Frontal cortex (tissue), 1 donor: ENCODE data around the gene MTRFR. TPM values are rescaled to one million over a fixed set of nuclear protein-coding genes. Genes with fewer than 3 reads are reported as not detected.

Experiments
- small RNA-seq: library from RNA; depleted of rRNA; stranded (forward); fragments of <200 nt; gene quantifications from one replicate; pipeline ENCODE3, GENCODE V24; 2014
- total RNA-seq: library from RNA; depleted of rRNA; stranded (reverse); fragments of >200 nt; gene quantifications from one replicate; pipeline ENCODE4 v1.2.3, GENCODE V29; 2014

MTRFR gene
- total RNA-seq, 1 donor from 2014 or later: 20.4 TPM

Small RNAs within 50 kb of the gene (small RNA-seq; reads per million reads assigned to genes)
- not detected for gene RNA5SP375

Other genes with a start within 250 kb of the MTRFR start
- 4.9 TPM for gene PITPNM2, start 82.3 kb upstream of the MTRFR start, total RNA-seq
- gene MPHOSPH9, start 295 bp upstream of the MTRFR start, total RNA-seq: 96.2 TPM
- gene CDK2AP1, start 38.4 kb downstream of the MTRFR start, total RNA-seq: 68.1 TPM
- gene SBNO1, start 131.4 kb downstream of the MTRFR start, total RNA-seq: 43.2 TPM
- 24.1 TPM for gene KMT5A, start 150.7 kb downstream of the MTRFR start, total RNA-seq
- gene RILPL2, start 203.2 kb downstream of the MTRFR start, total RNA-seq: 0.41 TPM
- 23.2 TPM for gene SNRNP35, start 224.7 kb downstream of the MTRFR start, total RNA-seq